Natural killer cell (primary cell): ENCODE measurements around the gene ANKDD1A. TPM values are rescaled to one million over a fixed set of nuclear protein-coding genes. Genes with fewer than 3 reads are reported as not detected.
A peak's percentile ranks its signal among the peaks of the same experiment; 100 is the strongest.

Experiments
- ATAC-seq, 3 donors: fragments of 150-1000 bp in 2 of 3; fragments of 200-7000 bp in 1 of 3; cut with Tn5 transposase; 1 replicate in 1 of 3; 2 replicates in 2 of 3; pipeline ENCODE4 v1.10.0; 2021; ENCODE audit warnings: mild to moderate bottlenecking in 2 of 3, moderate library complexity in 2 of 3
- DNase-seq, 2 donors: peaks; one replicate each; pipeline versions ENCODE4 v3.0.0 to v3.0.0-alpha.2; 2013 to 2021; ENCODE audit warnings: mixed read lengths in 1 of 2
- H3K27ac ChIP-seq: one replicate; pipeline ENCODE4 v1.5.1; 2013; ENCODE audit warnings: mild to moderate bottlenecking, low read length
- H3K27me3 ChIP-seq: one replicate; pipeline ENCODE4 v1.6.1; 2013; ENCODE audit warnings: low read length; ENCODE audit not compliant: control insufficient read depth, insufficient read depth
- H3K36me3 ChIP-seq: one replicate; pipeline ENCODE4 v1.6.1; 2013; ENCODE audit warnings: low read length; ENCODE audit not compliant: control insufficient read depth, insufficient read depth
- H3K4me1 ChIP-seq: one replicate; pipeline ENCODE4 v1.6.1; 2013; ENCODE audit warnings: low read length; ENCODE audit not compliant: control insufficient read depth, insufficient read depth
- H3K4me3 ChIP-seq: one replicate; pipeline ENCODE4 v1.5.1; 2013; ENCODE audit warnings: low read length
- H3K9me3 ChIP-seq: one replicate; pipeline ENCODE4 v1.6.1; 2013; ENCODE audit warnings: low read length; ENCODE audit not compliant: control insufficient read depth, insufficient read depth
- H3K27ac Mint-ChIP-seq, 2 donors: one replicate each; pipeline ENCODE4 v1.8.0; 2022; ENCODE audit warnings: mild to moderate bottlenecking in 2 of 2, mixed read lengths in 2 of 2, moderate library complexity in 1 of 2
- H3K27me3 Mint-ChIP-seq, 2 donors: one replicate each; pipeline ENCODE4 v1.8.0; 2022; ENCODE audit warnings: low read depth in 2 of 2, mixed read lengths in 2 of 2
- H3K36me3 Mint-ChIP-seq: one replicate; pipeline ENCODE4 v1.8.0; 2022; ENCODE audit warnings: mixed read lengths
- H3K4me1 Mint-ChIP-seq, 2 donors: one replicate each; pipeline ENCODE4 v1.8.0; 2022; ENCODE audit warnings: mixed read lengths in 2 of 2
- H3K4me3 Mint-ChIP-seq: one replicate; pipeline ENCODE4 v1.8.0; 2022; ENCODE audit warnings: mild to moderate bottlenecking, moderate library complexity, mixed read lengths
- H3K9me3 Mint-ChIP-seq, 2 donors: one replicate each; pipeline ENCODE4 v1.8.0; 2022; ENCODE audit warnings: mixed read lengths in 2 of 2
- CTCF ChIP-seq: fragments of 200-600 bp; IDR thresholded peaks from one replicate; pipeline ENCODE4 v1.8.0; 2022; ENCODE audit warnings: antibody characterized with exemption
- WGBS: methylation state at CpG from one replicate; pipeline ENCODE4 v1.1.7; 2013; ENCODE audit warnings: missing lambda C conversion rate; ENCODE audit not compliant: insufficient coverage; 5-methylcytosine and 5-hydroxymethylcytosine counted together
- intact Hi-C: fragments of 100-400 bp; cut with micrococcal nuclease; formaldehyde crosslinking; loops from one replicate; pipeline ENCODE4 v1.14.2; 2022
- total RNA-seq, 4 donors: library from RNA; stranded (reverse); fragments of 120-200 nt in 1 of 4; gene quantifications; one replicate each; pipeline versions ENCODE4 v1.2.3 to v1.2.4, GENCODE V29; 2013 to 2022

The ANKDD1A gene
- total RNA-seq, 3 donors from 2014 or later (not counting 1 experiment from before 2014, with no cell fraction given), result 13.7 to 16.2 (median 13.9) TPM

GRCh38 chr15:64949383-64950186 lies 37.9 kb downstream of the ANKDD1A start:
- Mint-ChIP-seq H3K4me1 (peaks cover 5 to 7% of the 10 kb centered on the region in 2 donors), H3K9me3 (no peaks in the 10 kb centered on the region), H3K27ac (peak overlapping the region in 1 of 2 donors; percentile 13), H3K4me3 (no peak overlapping the region), H3K27me3 (no peaks in the 10 kb centered on the region), H3K36me3 (no peaks in the 10 kb centered on the region)
- Histone ChIP-seq H3K4me3 (no peak overlapping the region), H3K36me3 (no peaks in the 10 kb centered on the region), H3K27ac (no peak overlapping the region), H3K9me3 (no peaks in the 10 kb centered on the region), H3K4me1 (no peaks in the 10 kb centered on the region), H3K27me3 (no peaks in the 10 kb centered on the region)
- no peak for DNase-seq
- no peak for ATAC-seq
- no peak for TF ChIP-seq CTCF
- intact Hi-C loops, result no loop called here
- 98% methylated on average over 11 of the region's 11 CpGs for WGBS

- no peak for TF ChIP-seq CTCF
- Histone ChIP-seq H3K27ac (no peak overlapping the region), H3K36me3 (peaks cover 5% of the 10 kb centered on the region), H3K4me3 (no peak overlapping the region), H3K4me1 (no peaks in the 10 kb centered on the region), H3K27me3 (no peaks in the 10 kb centered on the region), H3K9me3 (no peaks in the 10 kb centered on the region)
- DNase-seq (no peak), ATAC-seq (peak in 1 of 3 donors; percentile 34)
- intact Hi-C loops, result no loop called here
- Mint-ChIP-seq H3K27me3 (no peaks in the 10 kb centered on the region), H3K4me3 (no peak overlapping the region), H3K4me1 (peaks cover 5 to 7% of the 10 kb centered on the region in 2 donors), H3K9me3 (no peaks in the 10 kb centered on the region), H3K27ac (peak overlapping the region; percentile 1 to 65), H3K36me3 (no peaks in the 10 kb centered on the region)
- 43% methylated on average over 6 of the region's 6 CpGs for WGBS
Observed at GRCh38 chr15:64950888-64951287, 39.2 kb downstream of the ANKDD1A start.

GRCh38 chr15:64951777-64952418 lies 40.2 kb downstream of the ANKDD1A start:
- no peaks in the 10 kb centered on the region for H3K9me3 ChIP-seq
- TF ChIP-seq CTCF, result no peak
- H3K4me3 ChIP-seq, result no peak overlapping the region
- WGBS, result 94% methylated on average over 2 of the region's 2 CpGs
- Mint-ChIP-seq H3K4me3 (no peak overlapping the region), H3K9me3 (no peaks in the 10 kb centered on the region), H3K36me3 (no peaks in the 10 kb centered on the region), H3K27ac (peak overlapping the region; percentile 1 to 65), H3K4me1 (peaks cover 5 to 7% of the 10 kb centered on the region in 2 donors), H3K27me3 (no peaks in the 10 kb centered on the region)
- intact Hi-C loops, result no loop called here
- no peak overlapping the region for H3K27ac ChIP-seq
- DNase-seq (no peak), ATAC-seq (no peak)
- H3K36me3 ChIP-seq, result peaks cover 10% of the 10 kb centered on the region
- no peaks in the 10 kb centered on the region for H3K27me3 ChIP-seq
- H3K4me1 ChIP-seq, result no peaks in the 10 kb centered on the region
